ENCODE measurements around the gene MED15.

DNA sequence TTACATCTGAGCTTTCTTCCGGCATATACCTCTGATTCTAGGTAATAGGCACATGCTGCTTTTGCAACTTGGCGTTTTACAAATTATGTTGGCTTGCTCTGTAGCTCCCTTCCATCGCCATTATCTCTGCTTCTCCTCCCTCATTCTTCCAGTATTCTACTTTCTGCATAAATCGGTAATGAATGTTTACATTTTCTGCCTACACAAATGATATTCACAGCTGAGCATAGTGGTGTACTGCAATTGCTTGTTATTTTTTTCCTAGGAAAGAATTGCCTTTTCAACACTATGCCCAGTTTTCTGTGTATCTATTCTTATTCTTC is 18.9 kb downstream of the MED15 start:
- no peak for TF ChIP-seq POLR2A (IDR thresholded peaks at IDR 0.05)
- TF ChIP-seq, protein P1, sequence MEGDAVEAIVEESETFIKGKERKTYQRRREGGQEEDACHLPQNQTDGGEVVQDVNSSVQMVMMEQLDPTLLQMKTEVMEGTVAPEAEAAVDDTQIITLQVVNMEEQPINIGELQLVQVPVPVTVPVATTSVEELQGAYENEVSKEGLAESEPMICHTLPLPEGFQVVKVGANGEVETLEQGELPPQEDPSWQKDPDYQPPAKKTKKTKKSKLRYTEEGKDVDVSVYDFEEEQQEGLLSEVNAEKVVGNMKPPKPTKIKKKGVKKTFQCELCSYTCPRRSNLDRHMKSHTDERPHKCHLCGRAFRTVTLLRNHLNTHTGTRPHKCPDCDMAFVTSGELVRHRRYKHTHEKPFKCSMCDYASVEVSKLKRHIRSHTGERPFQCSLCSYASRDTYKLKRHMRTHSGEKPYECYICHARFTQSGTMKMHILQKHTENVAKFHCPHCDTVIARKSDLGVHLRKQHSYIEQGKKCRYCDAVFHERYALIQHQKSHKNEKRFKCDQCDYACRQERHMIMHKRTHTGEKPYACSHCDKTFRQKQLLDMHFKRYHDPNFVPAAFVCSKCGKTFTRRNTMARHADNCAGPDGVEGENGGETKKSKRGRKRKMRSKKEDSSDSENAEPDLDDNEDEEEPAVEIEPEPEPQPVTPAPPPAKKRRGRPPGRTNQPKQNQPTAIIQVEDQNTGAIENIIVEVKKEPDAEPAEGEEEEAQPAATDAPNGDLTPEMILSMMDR (IDR thresholded peaks at IDR 0.05), result no peak
